GM12878 (cell line): ENCODE data around the gene SRP14. TPM values are rescaled to one million over a fixed set of nuclear protein-coding genes. Genes with fewer than 3 reads are reported as not detected.
A peak's percentile ranks its signal among the peaks of the same experiment; 100 is the strongest.

ENCODE experiments used
- ASH2L ChIP-seq: fragments of 300-600, 200-600 bp; sonication (generic); IDR thresholded peaks from 2 replicates; pipeline ENCODE4 v1.6.1; 2017; ENCODE audit warnings: low read depth, mild to moderate bottlenecking, borderline replicate concordance
- CHD2 ChIP-seq: IDR thresholded peaks from 2 replicates; pipeline ENCODE4 v1.6.1; 2011; ENCODE audit warnings: low read depth, low read length, improper control_type of control experiment, borderline replicate concordance
- EED ChIP-seq: sonication (generic); IDR thresholded peaks from 2 replicates; pipeline ENCODE4 v1.6.1; 2016; ENCODE audit warnings: antibody characterized with exemption, low read depth
- EP300 ChIP-seq, 2 experiments: fragments of 150-350 bp in 1 of 2; IDR thresholded peaks; 2 replicates each; pipeline ENCODE4 v1.6.1; 2011 to 2012; ENCODE audit warnings: low read depth in 2 of 2, low read length in 2 of 2, borderline replicate concordance in 1 of 2, improper control_type of control experiment in 1 of 2, inconsistent platforms in 1 of 2; ENCODE audit not compliant: control insufficient read depth in 1 of 2
- GABPA ChIP-seq: IDR thresholded peaks from 2 replicates; pipeline ENCODE4 v1.6.1; 2014; ENCODE audit warnings: antibody characterized with exemption, low read depth, mild to moderate bottlenecking, inconsistent platforms
- MEF2B ChIP-seq: fragments of 450-650 bp; IDR thresholded peaks from 2 replicates; pipeline ENCODE4 v1.6.1; 2018; ENCODE audit warnings: mild to moderate bottlenecking, moderate library complexity; ENCODE audit not compliant: partially characterized antibody, poor library complexity, severe bottlenecking
- MLLT1 ChIP-seq: fragments of 450-650 bp; IDR thresholded peaks from 2 replicates; pipeline ENCODE4 v1.6.1; 2016; ENCODE audit warnings: mild to moderate bottlenecking
- NFIC ChIP-seq: IDR thresholded peaks from 2 replicates; pipeline ENCODE4 v1.6.1; 2012; ENCODE audit warnings: low read depth, mild to moderate bottlenecking, inconsistent platforms, low read length, moderate library complexity
- NFYA ChIP-seq: IDR thresholded peaks from 2 replicates; pipeline ENCODE4 v1.6.1; 2011; ENCODE audit warnings: low read depth, mild to moderate bottlenecking, low read length, improper control_type of control experiment, borderline replicate concordance
- RB1 ChIP-seq: fragments of 450-650 bp; formaldehyde crosslinking; IDR thresholded peaks from 2 replicates; pipeline ENCODE4 v1.6.1; 2017; ENCODE audit warnings: mild to moderate bottlenecking, borderline replicate concordance
- RBBP5 ChIP-seq: fragments of 200-600 bp; sonication (generic); conservative IDR thresholded peaks from 2 replicates; pipeline ENCODE4 v1.6.1; 2016
- RELB ChIP-seq: fragments of 450-650 bp; IDR thresholded peaks from 2 replicates; pipeline ENCODE4 v1.6.1; 2017; ENCODE audit warnings: low read depth, mild to moderate bottlenecking, moderate library complexity
- SREBF1 ChIP-seq: IDR thresholded peaks from 2 replicates; pipeline ENCODE4 v1.6.1; 2012; ENCODE audit warnings: mild to moderate bottlenecking, low read length
- TAF1 ChIP-seq: IDR thresholded peaks from 2 replicates; pipeline ENCODE4 v1.6.1; 2011; ENCODE audit warnings: mild to moderate bottlenecking, low read depth, low read length, borderline replicate concordance
- YY1 ChIP-seq: IDR thresholded peaks from 2 replicates; pipeline ENCODE4 v1.6.1; 2011; ENCODE audit warnings: low read depth, mild to moderate bottlenecking, low read length
- ZBED1 ChIP-seq: IDR thresholded peaks from 2 replicates; pipeline ENCODE4 v1.6.1; 2016; ENCODE audit warnings: borderline replicate concordance
- ZSCAN29 ChIP-seq: fragments of 450-650 bp; IDR thresholded peaks from 2 replicates; pipeline ENCODE4 v1.6.1; 2017; ENCODE audit warnings: mild to moderate bottlenecking, moderate library complexity
- polyA plus RNA-seq, 11 experiments: library from polyadenylated mRNA; depleted of rRNA in 4 of 11; unstranded in 6 of 11; stranded (reverse) in 5 of 11; fragments of >200 nt; fragmentation: Nextera tagmentation in 4 of 11; fragmentation: Illumina TruSeq in 1 of 11; extraction: Ambion mirVana in 4 of 11; extraction: Trizol in 1 of 11; gene quantifications; 1 replicate in 1 of 11; 2 replicates in 10 of 11; pipeline versions ENCODE4 v1.2.1 to v1.2.3, GENCODE V29; 2011 to 2016; ENCODE audit warnings: inconsistent platforms in 2 of 11, missing spikeins in 2 of 11, low read depth in 1 of 11
- total RNA-seq, 4 experiments: library from RNA; depleted of rRNA in 3 of 4; stranded (reverse); fragments of >200 nt in 3 of 4; fragmentation: Illumina TruSeq in 1 of 4; extraction: Trizol in 1 of 4; gene quantifications; 2 replicates each; pipeline versions ENCODE4 v1.2.1 to v1.2.3, GENCODE V29; 2013 to 2021
- TF ChIP-seq, protein P1 (sequence below): fragments of 450-650 bp; IDR thresholded peaks from 2 replicates; pipeline ENCODE4 v1.6.1; 2017; ENCODE audit warnings: mild to moderate bottlenecking, low read depth, inconsistent platforms; ENCODE audit not compliant: poor library complexity, severe bottlenecking
- TF ChIP-seq, protein P2 (sequence below): IDR thresholded peaks from 2 replicates; pipeline ENCODE4 v1.6.1; 2012; ENCODE audit warnings: low read length, inconsistent platforms

Gene SRP14
- total and polyA plus RNA-seq, 10 of the 15 experiments (the other 5 are each of a cell fraction or from before 2014, with no cell fraction given) = 141 to 1,182 (median 493) TPM

DNA sequence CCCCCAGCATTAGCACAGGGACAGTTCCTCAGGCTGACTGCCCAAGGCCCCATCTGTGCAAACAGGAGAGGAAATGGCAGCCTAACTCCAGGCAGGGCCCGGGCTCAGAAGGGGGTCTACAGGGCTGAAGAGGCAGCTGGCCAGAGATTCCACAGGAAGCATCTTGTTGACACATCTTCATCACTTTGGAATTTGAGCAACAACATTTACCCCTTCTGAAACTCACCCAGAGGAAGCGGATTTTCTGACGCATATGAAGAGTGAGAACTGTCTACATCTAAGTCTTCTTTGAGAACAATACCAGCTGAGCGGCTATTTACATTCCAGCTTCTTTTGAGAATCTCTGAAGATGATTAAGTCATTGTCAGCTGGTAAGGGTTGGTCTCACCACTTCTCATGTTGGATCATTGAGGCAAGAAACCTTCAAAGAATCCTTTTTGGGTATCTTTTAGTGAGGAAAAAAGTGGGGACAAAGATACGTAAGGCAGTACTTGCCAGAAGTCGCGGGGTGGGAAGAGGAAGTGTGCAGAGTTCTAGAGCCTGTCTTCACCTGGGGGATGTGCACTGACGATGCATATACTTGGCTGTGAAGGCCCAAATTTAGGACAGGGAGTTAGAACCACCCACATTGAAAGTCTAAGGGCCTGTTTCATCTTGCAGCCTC lies 25.4 kb upstream of the SRP14 start (continued):
- TF ChIP-seq, protein P1, sequence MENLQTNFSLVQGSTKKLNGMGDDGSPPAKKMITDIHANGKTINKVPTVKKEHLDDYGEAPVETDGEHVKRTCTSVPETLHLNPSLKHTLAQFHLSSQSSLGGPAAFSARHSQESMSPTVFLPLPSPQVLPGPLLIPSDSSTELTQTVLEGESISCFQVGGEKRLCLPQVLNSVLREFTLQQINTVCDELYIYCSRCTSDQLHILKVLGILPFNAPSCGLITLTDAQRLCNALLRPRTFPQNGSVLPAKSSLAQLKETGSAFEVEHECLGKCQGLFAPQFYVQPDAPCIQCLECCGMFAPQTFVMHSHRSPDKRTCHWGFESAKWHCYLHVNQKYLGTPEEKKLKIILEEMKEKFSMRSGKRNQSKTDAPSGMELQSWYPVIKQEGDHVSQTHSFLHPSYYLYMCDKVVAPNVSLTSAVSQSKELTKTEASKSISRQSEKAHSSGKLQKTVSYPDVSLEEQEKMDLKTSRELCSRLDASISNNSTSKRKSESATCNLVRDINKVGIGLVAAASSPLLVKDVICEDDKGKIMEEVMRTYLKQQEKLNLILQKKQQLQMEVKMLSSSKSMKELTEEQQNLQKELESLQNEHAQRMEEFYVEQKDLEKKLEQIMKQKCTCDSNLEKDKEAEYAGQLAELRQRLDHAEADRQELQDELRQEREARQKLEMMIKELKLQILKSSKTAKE = peak; percentile 67
- 0 out of 2 replicates have a peak, but pooled peaks have one; percentile 46 for TF ChIP-seq MLLT1
- peak; percentile 39; the same call in 1 of the 2 replicates for TF ChIP-seq RB1
- no peak; the same call in 1 of the 2 replicates for TF ChIP-seq TAF1
- peak; percentile 65 for TF ChIP-seq MEF2B
- peak; percentile 57; the same call in 1 of the 2 replicates for TF ChIP-seq YY1
- peak; percentile 59; the same call in 1 of the 2 replicates for TF ChIP-seq CHD2
- peak; percentile 67; the same call in 1 of the 2 replicates for TF ChIP-seq ZBED1
- TF ChIP-seq, protein P2, sequence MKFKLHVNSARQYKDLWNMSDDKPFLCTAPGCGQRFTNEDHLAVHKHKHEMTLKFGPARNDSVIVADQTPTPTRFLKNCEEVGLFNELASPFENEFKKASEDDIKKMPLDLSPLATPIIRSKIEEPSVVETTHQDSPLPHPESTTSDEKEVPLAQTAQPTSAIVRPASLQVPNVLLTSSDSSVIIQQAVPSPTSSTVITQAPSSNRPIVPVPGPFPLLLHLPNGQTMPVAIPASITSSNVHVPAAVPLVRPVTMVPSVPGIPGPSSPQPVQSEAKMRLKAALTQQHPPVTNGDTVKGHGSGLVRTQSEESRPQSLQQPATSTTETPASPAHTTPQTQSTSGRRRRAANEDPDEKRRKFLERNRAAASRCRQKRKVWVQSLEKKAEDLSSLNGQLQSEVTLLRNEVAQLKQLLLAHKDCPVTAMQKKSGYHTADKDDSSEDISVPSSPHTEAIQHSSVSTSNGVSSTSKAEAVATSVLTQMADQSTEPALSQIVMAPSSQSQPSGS = peak; percentile 91
- 0 out of 2 replicates have a peak, but pooled peaks have one; percentile 42 for TF ChIP-seq RBBP5
- peak; percentile 89 for TF ChIP-seq EED
- no peak for TF ChIP-seq NFYA
- TF ChIP-seq ASH2L = peak; percentile 85; the same call in 1 of the 2 replicates
- no peak for TF ChIP-seq SREBF1
- 0 out of 2 replicates have a peak, but pooled peaks have one; percentile 47 for TF ChIP-seq GABPA
- TF ChIP-seq ZSCAN29 = peak; percentile 71
- TF ChIP-seq EP300 (IDR thresholded peaks at IDR 0.05; ENCODE audit: borderline replicate concordance in 1 of 2, control insufficient read depth in 1 of 2, low read depth in 2 of 2, low read length in 2 of 2) = peak; percentile 37 to 51; a peak in 1 of 4 replicates
- TF ChIP-seq RELB = peak; percentile 74
- TF ChIP-seq NFIC = peak; percentile 93
